C4-2B (cell line): ENCODE data around the gene AMY2B.
"Not testable (repeated sequence)": the region's sequence is repeated elsewhere in the genome, so short reads cannot be mapped to it uniquely, and the experiment has no call there.

Experiments
- H3K27ac ChIP-seq: fragments of 450-650 bp; 2 replicates; pipeline ENCODE4 v1.5.1; 2017
- ZFX ChIP-seq: fragments of 450-650 bp; IDR thresholded peaks from 2 replicates; pipeline ENCODE4 v1.6.1; 2017
- TF ChIP-seq, protein P1 (sequence below): fragments of 450-650 bp; conservative IDR thresholded peaks from 2 replicates; pipeline ENCODE4 v1.5.1; 2017; ENCODE audit warnings: mild to moderate bottlenecking

Gene AMY2B

DNA sequence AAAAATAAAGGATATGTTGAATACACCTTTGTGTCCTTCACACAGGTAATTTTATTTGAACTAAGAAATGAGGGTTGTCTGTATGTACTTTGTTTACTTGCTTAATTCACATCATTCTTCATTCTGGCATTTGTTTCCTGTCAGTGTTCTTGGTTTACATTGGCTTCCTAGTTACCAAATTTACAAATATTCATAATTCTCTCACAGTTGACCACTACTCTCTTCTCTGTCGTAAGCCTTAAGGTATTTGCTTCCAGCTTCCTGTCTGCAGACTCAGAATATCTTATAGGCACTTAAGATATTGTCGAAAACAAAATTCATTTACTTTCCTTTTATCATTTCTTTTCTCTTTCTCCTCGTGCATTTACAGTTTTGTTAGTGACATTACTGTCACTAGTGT is 30.0 kb upstream of the AMY2B start:
- H3K27ac ChIP-seq = no peak overlapping the region
- TF ChIP-seq, protein P1, sequence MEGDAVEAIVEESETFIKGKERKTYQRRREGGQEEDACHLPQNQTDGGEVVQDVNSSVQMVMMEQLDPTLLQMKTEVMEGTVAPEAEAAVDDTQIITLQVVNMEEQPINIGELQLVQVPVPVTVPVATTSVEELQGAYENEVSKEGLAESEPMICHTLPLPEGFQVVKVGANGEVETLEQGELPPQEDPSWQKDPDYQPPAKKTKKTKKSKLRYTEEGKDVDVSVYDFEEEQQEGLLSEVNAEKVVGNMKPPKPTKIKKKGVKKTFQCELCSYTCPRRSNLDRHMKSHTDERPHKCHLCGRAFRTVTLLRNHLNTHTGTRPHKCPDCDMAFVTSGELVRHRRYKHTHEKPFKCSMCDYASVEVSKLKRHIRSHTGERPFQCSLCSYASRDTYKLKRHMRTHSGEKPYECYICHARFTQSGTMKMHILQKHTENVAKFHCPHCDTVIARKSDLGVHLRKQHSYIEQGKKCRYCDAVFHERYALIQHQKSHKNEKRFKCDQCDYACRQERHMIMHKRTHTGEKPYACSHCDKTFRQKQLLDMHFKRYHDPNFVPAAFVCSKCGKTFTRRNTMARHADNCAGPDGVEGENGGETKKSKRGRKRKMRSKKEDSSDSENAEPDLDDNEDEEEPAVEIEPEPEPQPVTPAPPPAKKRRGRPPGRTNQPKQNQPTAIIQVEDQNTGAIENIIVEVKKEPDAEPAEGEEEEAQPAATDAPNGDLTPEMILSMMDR = no peak
- TF ChIP-seq ZFX = no peak

DNA sequence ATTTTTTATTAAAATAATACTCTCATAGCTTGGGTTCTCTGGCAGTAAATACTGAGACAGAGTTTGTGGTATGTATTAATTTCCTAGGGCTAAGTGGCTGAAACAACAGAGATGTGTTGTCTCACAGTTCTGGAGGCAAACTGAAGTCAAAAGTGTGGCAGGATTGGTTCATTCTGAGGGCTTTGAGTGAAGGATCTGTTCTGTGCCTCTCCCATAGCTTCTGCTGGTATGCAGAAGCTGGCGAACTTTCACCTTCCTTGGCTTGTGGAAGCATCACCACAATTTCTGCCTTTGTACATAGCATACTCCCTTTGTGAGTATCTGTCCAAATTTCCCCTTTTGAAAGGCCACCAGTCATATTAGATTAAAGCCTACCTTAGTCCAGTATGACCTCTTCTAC is 24.9 kb upstream of the AMY2B start:
- H3K27ac ChIP-seq = no peak overlapping the region
- no peak for TF ChIP-seq ZFX
- TF ChIP-seq, protein P1 = no peak

DNA sequence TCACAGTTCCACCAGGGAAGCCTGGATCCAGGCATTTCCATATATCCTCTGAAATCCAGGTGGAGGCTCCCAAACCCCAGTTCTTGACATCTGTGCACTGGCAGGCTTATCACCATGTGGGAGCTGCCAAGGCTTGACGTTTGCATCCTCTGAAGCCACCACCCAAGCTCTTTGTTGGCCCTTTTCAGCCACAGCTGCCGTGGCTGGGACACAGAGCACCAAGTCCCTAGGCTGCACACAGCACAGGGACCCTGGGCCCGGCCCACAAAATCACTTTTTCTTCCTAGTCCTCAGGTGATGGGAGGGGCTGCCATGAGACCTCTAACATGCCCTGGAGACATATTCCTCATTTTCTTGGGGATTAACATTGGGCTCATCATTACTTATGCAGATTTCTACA is 23.5 kb upstream of the AMY2B start:
- TF ChIP-seq, protein P1 = no peak
- TF ChIP-seq ZFX = no peak
- H3K27ac ChIP-seq = no peak overlapping the region

GRCh38 chr1:103560427-103560826 is 11.0 kb upstream of the AMY2B start:
- TF ChIP-seq, protein P1 = no peak
- no peak for TF ChIP-seq ZFX
- H3K27ac ChIP-seq = no peak overlapping the region

DNA sequence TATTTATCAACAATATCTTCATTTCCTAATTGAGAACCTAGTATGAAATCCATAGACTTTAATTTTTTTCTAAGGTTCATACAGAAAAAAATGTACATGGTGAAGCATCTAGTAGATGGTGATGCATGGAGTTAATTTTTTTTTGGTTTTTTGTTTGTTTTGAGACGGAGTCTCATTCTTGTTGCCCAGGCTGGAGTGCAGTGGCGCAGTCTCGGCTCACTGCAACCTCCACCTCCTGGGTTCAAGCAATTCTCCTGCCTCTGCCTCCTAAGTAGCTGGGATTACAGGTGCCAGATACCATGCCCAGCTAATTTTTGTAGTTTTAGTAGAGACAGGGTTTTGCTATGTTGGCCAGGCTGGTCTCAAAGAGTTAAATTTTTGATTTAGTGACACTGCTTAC is 10.3 kb upstream of the AMY2B start:
- not testable (repeated sequence) for H3K27ac ChIP-seq

DNA sequence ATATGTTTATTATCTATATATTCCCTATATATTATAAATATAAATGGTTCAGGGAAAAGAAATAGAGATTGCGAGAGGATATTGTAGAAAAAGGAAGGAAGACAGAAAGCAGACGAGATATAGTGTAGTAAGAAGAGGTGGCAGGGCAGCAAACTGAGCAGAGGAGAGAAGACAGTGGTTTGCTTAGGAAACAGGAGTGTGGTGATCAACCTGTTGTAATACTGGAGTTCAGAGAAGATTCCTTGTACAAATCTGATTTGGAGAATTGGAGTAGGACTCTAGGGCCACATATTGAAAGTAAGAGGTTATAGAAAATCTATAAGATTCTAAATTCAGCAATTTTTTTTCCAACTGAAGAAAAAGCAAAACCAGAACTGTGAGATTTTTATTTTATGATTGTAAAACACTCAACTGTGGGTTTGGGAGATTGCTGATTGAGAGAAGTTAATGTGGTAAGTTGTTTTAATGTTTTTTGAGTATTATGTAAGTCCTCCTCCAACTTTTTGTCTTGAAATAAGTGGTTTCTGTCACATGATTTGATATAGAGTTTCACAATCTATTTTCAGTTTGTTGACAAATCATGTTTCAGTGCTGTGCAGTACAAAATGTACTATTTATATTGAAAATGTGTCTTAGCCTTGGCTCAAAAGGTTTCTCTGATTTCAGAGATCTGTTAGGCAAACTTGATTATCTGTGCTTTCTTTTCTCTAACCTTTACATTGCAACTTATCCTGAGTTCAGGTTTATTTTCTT is 9.6 kb upstream of the AMY2B start:
- H3K27ac ChIP-seq = no peak overlapping the region
- TF ChIP-seq ZFX = no peak
- TF ChIP-seq, protein P1 = no peak

DNA sequence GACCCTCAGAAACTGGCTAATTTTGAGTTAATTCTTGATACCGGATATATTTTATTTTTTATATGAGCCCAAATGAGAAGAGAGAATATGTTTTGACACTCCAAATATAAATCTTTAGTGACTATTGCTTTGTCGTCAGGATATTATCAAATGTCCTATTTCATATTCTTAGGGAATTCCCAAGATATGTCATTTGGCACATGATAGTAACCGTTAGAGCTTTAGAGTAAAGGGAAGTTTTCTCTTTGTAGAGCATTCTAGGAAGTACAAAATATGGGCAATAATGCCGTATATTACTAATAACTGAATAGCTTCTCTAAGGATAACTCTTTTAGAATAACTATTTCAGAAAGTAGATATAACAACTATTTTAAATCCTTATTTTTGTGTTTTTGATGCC is 8.3 kb upstream of the AMY2B start:
- no peak for TF ChIP-seq ZFX
- TF ChIP-seq, protein P1 = no peak
- no peak overlapping the region for H3K27ac ChIP-seq

- TF ChIP-seq, protein P1 = no peak
- TF ChIP-seq ZFX = no peak
- H3K27ac ChIP-seq = no peak overlapping the region
These were observed 1.9 kb upstream of the AMY2B start for GRCh38 chr1:103569493-103569892.
